NT2/D1 (cell line): Measurements from ENCODE around the gene DDX51.
A peak's percentile ranks its signal among the peaks of the same experiment; 100 is the strongest.

ENCODE experiments used
- DNase-seq: peaks from one replicate; pipeline ENCODE4 v3.0.0-alpha.2; 2011; ENCODE audit warnings: low read depth, low spot score
- H3K27me3 ChIP-seq: 2 replicates; pipeline ENCODE4 v1.6.0; 2011; ENCODE audit warnings: mild to moderate bottlenecking; ENCODE audit not compliant: insufficient read length, insufficient read depth
- H3K36me3 ChIP-seq: 2 replicates; pipeline ENCODE4 v1.6.1; 2011; ENCODE audit warnings: mild to moderate bottlenecking, low read length, mixed read lengths; ENCODE audit not compliant: insufficient read depth, insufficient read length
- H3K4me1 ChIP-seq: 2 replicates; pipeline ENCODE4 v1.5.1; 2011; ENCODE audit not compliant: insufficient read depth, insufficient read length
- H3K4me3 ChIP-seq: 2 replicates; pipeline ENCODE4 v1.5.1; 2011; ENCODE audit warnings: low read depth; ENCODE audit not compliant: insufficient read length
- H3K9ac ChIP-seq: 2 replicates; pipeline ENCODE4 v1.6.0; 2011; ENCODE audit warnings: low read depth; ENCODE audit not compliant: insufficient read length
- H3K9me3 ChIP-seq: 2 replicates; pipeline ENCODE4 v1.5.1; 2011; ENCODE audit warnings: mild to moderate bottlenecking, low read length; ENCODE audit not compliant: insufficient read depth
- SUZ12 ChIP-seq: IDR thresholded peaks from 2 replicates; pipeline ENCODE4 v1.6.1; 2011; ENCODE audit not compliant: insufficient read length, insufficient read depth; ENCODE audit errors: extremely low read depth
- YY1 ChIP-seq: IDR thresholded peaks from 2 replicates; pipeline ENCODE4 v1.6.1; 2011; ENCODE audit not compliant: insufficient read length, insufficient read depth
- ZNF274 ChIP-seq: IDR thresholded peaks from 2 replicates; pipeline ENCODE4 v1.6.1; 2011; ENCODE audit warnings: mild to moderate bottlenecking, low read depth, low read length

DDX51 gene

GRCh38 chr12:132143336-132144071 lies 615 bp downstream of the DDX51 start:
- Histone ChIP-seq H3K27me3 (no peaks in the 10 kb centered on the region), H3K4me3 (peak overlapping the region; percentile 93), H3K36me3 (peaks cover 74% of the 10 kb centered on the region), H3K9me3 (no peaks in the 10 kb centered on the region), H3K4me1 (peaks cover 12% of the 10 kb centered on the region), H3K9ac (peak overlapping the region; percentile 95)
- no peak for TF ChIP-seq ZNF274
- no peak for TF ChIP-seq SUZ12
- TF ChIP-seq YY1: no peak
- DNase-seq: no peak

DNA sequence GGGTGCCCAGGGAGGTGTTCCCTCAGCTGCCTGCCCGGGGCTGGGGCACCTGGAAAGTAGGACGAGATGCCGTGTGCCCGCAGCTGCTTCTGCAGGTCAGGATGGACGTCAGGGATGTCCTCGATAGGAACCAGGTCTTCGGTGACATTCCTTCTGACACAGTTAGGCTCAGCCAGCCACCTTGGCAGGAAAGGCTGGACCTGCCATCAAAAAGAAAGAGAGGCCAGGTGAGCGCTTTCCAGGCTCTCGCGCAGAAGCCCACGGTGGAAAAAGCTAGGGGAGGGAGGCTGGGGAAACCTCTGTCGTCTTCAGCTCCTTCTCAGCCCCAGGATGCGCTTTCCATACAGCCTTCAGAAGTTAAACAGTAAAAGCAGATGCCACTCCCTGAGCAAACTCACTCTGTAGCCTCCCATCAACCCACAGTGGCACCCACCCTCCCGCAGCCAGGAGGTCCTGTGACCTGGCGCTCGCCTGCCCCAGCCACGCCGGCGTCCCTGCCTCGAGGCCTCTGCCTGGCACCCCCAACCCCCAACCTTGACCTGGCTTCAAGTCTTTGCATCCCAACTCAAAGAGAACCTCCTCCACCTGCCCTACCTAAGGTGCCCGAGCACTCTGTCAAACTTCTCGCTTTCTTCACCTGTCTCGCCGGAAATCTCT lies 1.3 kb downstream of the DDX51 start:
- Histone ChIP-seq H3K4me1 (peaks cover 12% of the 10 kb centered on the region), H3K9ac (peak overlapping the region; percentile 95), H3K9me3 (no peaks in the 10 kb centered on the region), H3K27me3 (no peaks in the 10 kb centered on the region), H3K36me3 (peaks cover 72% of the 10 kb centered on the region), H3K4me3 (peak overlapping the region; percentile 93)
- TF ChIP-seq YY1 (no peak), SUZ12 (no peak), ZNF274 (no peak)
- DNase-seq: no peak

DNA sequence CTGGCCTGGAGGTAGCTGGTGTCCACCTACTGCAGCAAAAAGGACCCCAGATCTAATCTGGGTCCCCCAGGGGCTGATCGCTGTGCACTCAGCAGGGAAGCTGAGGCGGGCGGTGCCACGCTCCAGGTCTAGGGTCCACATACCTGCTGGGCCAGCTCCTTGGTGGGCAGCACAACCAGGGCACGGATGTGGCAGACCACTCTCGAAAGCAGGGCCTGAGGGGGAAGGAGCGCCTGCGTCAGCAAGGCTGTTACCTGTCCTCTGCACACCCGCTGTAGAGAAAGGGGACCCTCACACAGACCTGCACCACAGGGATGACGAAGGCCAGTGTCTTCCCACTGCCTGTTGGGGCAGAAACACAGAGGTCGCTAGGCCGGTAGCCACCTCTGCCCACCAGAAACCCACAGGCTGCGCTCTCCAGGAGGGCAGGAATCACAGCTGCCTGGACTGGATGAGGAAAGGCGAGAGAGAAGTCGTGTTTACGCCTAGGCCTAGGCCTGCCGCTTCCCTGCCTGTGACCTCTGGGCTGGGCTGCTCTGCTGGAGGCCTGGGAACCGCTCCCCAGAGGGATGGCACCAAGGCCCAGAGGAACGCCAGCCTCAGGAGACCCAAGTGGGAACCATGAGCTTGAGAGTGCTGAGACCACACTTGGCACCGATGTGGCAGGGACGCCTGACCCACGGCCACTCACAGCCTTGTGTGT lies 2.0 kb downstream of the DDX51 start:
- no peak for DNase-seq
- H3K9ac ChIP-seq: no peak overlapping the region
- H3K9me3 ChIP-seq: no peaks in the 10 kb centered on the region
- H3K4me3 ChIP-seq: no peak overlapping the region
- TF ChIP-seq YY1: no peak
- H3K36me3 ChIP-seq: peaks cover 70% of the 10 kb centered on the region
- peaks cover 4% of the 10 kb centered on the region for H3K27me3 ChIP-seq
- peaks cover 12% of the 10 kb centered on the region for H3K4me1 ChIP-seq

GRCh38 chr12:132140918-132141841 lies 2.9 kb downstream of the DDX51 start:
- H3K36me3 ChIP-seq: peaks cover 60% of the 10 kb centered on the region
- DNase-seq: no peak
- peaks cover 12% of the 10 kb centered on the region for H3K4me1 ChIP-seq

DNA sequence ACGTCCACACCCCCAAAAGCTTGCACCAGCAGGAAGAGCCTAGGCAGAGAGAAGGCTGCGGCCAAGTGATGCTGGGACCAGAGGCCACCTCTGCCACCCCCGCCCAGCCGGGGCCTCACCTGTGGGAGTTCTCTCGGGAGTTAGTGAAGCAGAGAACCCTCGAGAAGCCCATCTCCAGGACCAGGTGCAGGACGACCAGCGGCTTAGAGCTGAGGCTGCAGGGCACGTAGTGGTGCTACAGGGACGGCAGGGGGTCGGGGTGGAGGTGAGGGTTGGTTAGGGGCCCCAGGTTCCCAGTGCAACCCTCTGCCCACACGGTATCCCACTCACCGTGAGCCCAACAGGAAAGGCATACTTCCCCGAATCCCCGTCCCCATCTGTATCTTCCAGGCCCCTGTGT lies 3.6 kb downstream of the DDX51 start:
- no peak overlapping the region for H3K9ac ChIP-seq
- no peak for TF ChIP-seq ZNF274
- TF ChIP-seq SUZ12: no peak
- no peak for TF ChIP-seq YY1
- H3K36me3 ChIP-seq: peaks cover 54% of the 10 kb centered on the region
- peaks cover 4% of the 10 kb centered on the region for H3K27me3 ChIP-seq
- H3K4me3 ChIP-seq: no peak overlapping the region
- H3K9me3 ChIP-seq: no peaks in the 10 kb centered on the region
- no peak for DNase-seq
- peaks cover 11% of the 10 kb centered on the region for H3K4me1 ChIP-seq

More at GRCh38 chr12:132140918-132141841, 2.9 kb downstream of the DDX51 start:
- H3K9me3 ChIP-seq: no peaks in the 10 kb centered on the region
- TF ChIP-seq ZNF274: no peak
- no peak for TF ChIP-seq SUZ12
- TF ChIP-seq YY1: no peak
- no peak overlapping the region for H3K4me3 ChIP-seq
- H3K9ac ChIP-seq: no peak overlapping the region
- peaks cover 4% of the 10 kb centered on the region for H3K27me3 ChIP-seq

DNA sequence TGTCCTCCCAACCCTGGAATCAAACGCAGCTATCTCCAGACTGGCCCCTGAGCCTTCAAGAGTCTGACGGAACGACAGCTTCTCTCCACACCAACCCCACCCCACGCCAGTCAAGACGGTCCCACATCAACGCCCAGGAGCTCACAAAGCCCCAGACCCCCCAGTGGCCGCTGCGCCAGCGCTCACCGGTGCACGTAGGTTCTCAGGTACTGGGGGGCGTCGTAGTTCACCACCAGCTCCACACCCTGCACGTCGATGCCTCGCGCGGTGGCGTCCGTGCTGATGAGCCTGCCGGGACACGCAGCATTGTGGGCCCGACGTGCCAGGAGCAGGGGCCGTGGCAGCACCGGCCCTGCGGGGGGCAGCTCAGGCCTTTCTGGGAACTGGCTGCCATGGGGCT lies 4.2 kb downstream of the DDX51 start:
- peaks cover 50% of the 10 kb centered on the region for H3K36me3 ChIP-seq
- TF ChIP-seq YY1 (no peak), ZNF274 (no peak), SUZ12 (no peak)

More for the DNA sequence above, 4.2 kb downstream of the DDX51 start:
- Histone ChIP-seq H3K9me3 (no peaks in the 10 kb centered on the region), H3K27me3 (peaks cover 4% of the 10 kb centered on the region), H3K9ac (no peak overlapping the region), H3K4me1 (peaks cover 5% of the 10 kb centered on the region), H3K4me3 (no peak overlapping the region)
- DNase-seq: no peak
